Thyroid gland (tissue), 4 donors: ENCODE measurements around the gene BCO1. TPM values are rescaled to one million over a fixed set of nuclear protein-coding genes. Genes with fewer than 3 reads are reported as not detected.

Experiments used
- DNase-seq, 2 donors: peaks; one replicate each; pipeline ENCODE4 v3.0.0-alpha.2; 2019
- H3K27ac ChIP-seq, 3 donors: fragments of 200-600 bp; sonication (generic); 1 replicate in 2 of 3; 2 replicates in 1 of 3; pipeline ENCODE4 v1.5.1; 2016 to 2019; ENCODE audit warnings: mild to moderate bottlenecking in 1 of 3, moderate library complexity in 1 of 3
- H3K27me3 ChIP-seq: fragments of 200-600 bp; sonication (generic); one replicate; pipeline ENCODE4 v1.5.1; 2019
- H3K36me3 ChIP-seq, 2 donors: fragments of 200-600 bp; sonication (generic); one replicate each; pipeline ENCODE4 v1.5.1; 2016 to 2019
- H3K4me1 ChIP-seq, 2 donors: fragments of 200-600 bp; sonication (generic); one replicate each; pipeline ENCODE4 v1.5.1; 2017 to 2019
- H3K4me3 ChIP-seq, 3 donors: fragments of 200-600 bp; sonication (generic); replicated peaks in 1 of 3; 1 replicate in 2 of 3; 2 replicates in 1 of 3; pipeline ENCODE4 v1.5.1; 2016; ENCODE audit warnings: mild to moderate bottlenecking in 1 of 3
- H3K9me3 ChIP-seq: fragments of 200-600 bp; sonication (generic); one replicate; pipeline ENCODE4 v1.5.1; 2017
- CTCF ChIP-seq, 6 experiments: fragments of 200-600 bp in 3 of 6; fragments of 450-650 bp in 3 of 6; sonication (generic) in 3 of 6; IDR thresholded peaks; one replicate each; pipeline ENCODE4 v1.5.1; 2016 to 2019; ENCODE audit warnings: antibody characterized with exemption in 6 of 6, mild to moderate bottlenecking in 2 of 6, inconsistent platforms in 1 of 6, moderate library complexity in 1 of 6
- POLR2A ChIP-seq, 2 donors: fragments of 450-650 bp; IDR thresholded peaks; one replicate each; pipeline ENCODE4 v1.6.1; 2017; ENCODE audit warnings: antibody characterized with exemption in 2 of 2, mild to moderate bottlenecking in 2 of 2, moderate library complexity in 1 of 2
- whole genome bisulfite sequencing, 2 donors: methylation state at CpG; one replicate each; pipeline ENCODE4 v1.1.5; 2017; 5-methylcytosine and 5-hydroxymethylcytosine counted together
- intact Hi-C: fragments of 100-400 bp; cut with DNase I; formaldehyde crosslinking; loops from one replicate; pipeline ENCODE4 v1.15.1; 2023
- total RNA-seq, 4 donors: library from RNA; depleted of rRNA; stranded (reverse); fragments of >200 nt; gene quantifications; one replicate each; pipeline ENCODE4 v1.2.3, GENCODE V29; 2016

The BCO1 gene
- total RNA-seq, 4 donors from 2014 or later = 0.22 TPM; not detected in 3

- Histone ChIP-seq H3K27me3 (no peaks in the 10 kb centered on the region), H3K36me3 (no peaks in the 10 kb centered on the region), H3K9me3 (no peaks in the 10 kb centered on the region), H3K4me1 (peaks cover under 1 to 4% of the 10 kb centered on the region in 2 donors), H3K4me3 (no peak overlapping the region), H3K27ac (no peak overlapping the region)
- WGBS, 2 donors = 89 to 90% methylated on average over 8 of the region's 8 CpGs
- no peak for DNase-seq
- intact Hi-C loops = no loop called here
- TF ChIP-seq CTCF (IDR thresholded peaks at IDR 0.05) = no peak
- no peak for TF ChIP-seq POLR2A (IDR thresholded peaks at IDR 0.05)
Observed at GRCh38 chr16:81242977-81243618, 4.6 kb downstream of the BCO1 start.

DNA sequence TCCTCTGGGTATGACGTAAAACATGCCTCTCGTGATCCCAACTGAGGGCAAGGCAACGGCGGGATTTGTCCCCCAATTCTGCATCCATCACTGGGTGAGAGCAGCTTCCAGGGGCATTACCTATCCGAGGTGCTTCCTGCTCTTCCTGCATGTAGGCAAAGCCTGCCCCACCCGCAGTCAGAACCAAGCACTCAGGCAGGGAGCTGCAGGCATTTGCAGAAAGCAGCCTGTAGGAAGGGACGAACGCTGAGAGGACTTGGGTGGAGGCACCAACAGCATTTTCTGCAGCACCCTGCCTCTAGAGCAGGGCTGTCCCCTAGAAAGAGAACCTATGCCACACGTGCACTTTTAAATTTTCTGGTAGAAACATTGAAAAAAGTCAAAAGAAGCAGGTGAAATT lies 5.5 kb downstream of the BCO1 start:
- peaks cover 0 to under 1% of the 10 kb centered on the region in 2 donors for H3K4me1 ChIP-seq
- WGBS, 2 donors = 66 to 68% methylated on average over 9 of the region's 9 CpGs
- no peaks in the 10 kb centered on the region for H3K36me3 ChIP-seq
- H3K9me3 ChIP-seq = no peaks in the 10 kb centered on the region
- no peak overlapping the region for H3K4me3 ChIP-seq
- intact Hi-C loops = no loop called here
- no peak overlapping the region for H3K27ac ChIP-seq
- H3K27me3 ChIP-seq = no peaks in the 10 kb centered on the region
- TF ChIP-seq POLR2A (IDR thresholded peaks at IDR 0.05) = no peak
- no peak for DNase-seq

GRCh38 chr16:81251871-81252270 lies 13.4 kb downstream of the BCO1 start:
- intact Hi-C loops = no loop called here
- H3K9me3 ChIP-seq = no peaks in the 10 kb centered on the region
- no peak overlapping the region for H3K4me3 ChIP-seq
- no peak for DNase-seq
- no peak overlapping the region for H3K27ac ChIP-seq
- 62 to 72% methylated on average over 2 of the region's 2 CpGs for WGBS, 2 donors
- no peaks in the 10 kb centered on the region for H3K4me1 ChIP-seq
- H3K27me3 ChIP-seq = no peaks in the 10 kb centered on the region
- no peak for TF ChIP-seq CTCF (IDR thresholded peaks at IDR 0.05)
- no peak for TF ChIP-seq POLR2A (IDR thresholded peaks at IDR 0.05)
- no peaks in the 10 kb centered on the region for H3K36me3 ChIP-seq

DNA sequence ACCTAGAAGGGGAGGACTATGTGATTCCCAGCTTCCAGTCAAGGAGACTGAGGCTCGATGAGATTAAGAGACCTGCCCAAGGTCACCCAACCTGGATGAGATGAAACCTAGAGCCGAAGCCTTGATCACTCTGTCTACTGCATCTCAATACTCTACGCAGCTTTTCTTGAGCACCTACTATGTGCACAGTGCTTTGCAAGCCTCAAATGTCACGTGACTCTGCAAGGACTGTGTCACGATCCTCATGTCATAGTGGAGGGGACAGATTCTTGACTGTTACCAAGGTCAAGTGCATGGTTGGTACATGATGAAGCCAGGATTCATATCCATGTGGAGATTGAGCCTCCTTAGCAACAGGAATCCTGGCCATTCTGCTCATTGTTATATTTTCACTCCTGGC lies 14.7 kb downstream of the BCO1 start:
- Histone ChIP-seq H3K4me1 (no peaks in the 10 kb centered on the region), H3K27ac (no peak overlapping the region), H3K9me3 (no peaks in the 10 kb centered on the region), H3K36me3 (no peaks in the 10 kb centered on the region), H3K4me3 (no peak overlapping the region), H3K27me3 (no peaks in the 10 kb centered on the region)
- WGBS, 2 donors = 91 to 97% methylated on average over 5 of the region's 5 CpGs
- TF ChIP-seq POLR2A (IDR thresholded peaks at IDR 0.05) (no peak), CTCF (IDR thresholded peaks at IDR 0.05) (no peak)
- intact Hi-C loops = no loop called here
- no peak for DNase-seq

- intact Hi-C loops = no loop called here
Observed at GRCh38 chr16:81254922-81255526, 16.5 kb downstream of the BCO1 start.

More at GRCh38 chr16:81254922-81255526, 16.5 kb downstream of the BCO1 start:
- Histone ChIP-seq H3K27ac (no peak overlapping the region), H3K4me1 (no peaks in the 10 kb centered on the region), H3K9me3 (no peaks in the 10 kb centered on the region), H3K27me3 (no peaks in the 10 kb centered on the region), H3K4me3 (no peak overlapping the region), H3K36me3 (no peaks in the 10 kb centered on the region)
- TF ChIP-seq POLR2A (IDR thresholded peaks at IDR 0.05) = no peak
- no peak for TF ChIP-seq CTCF (IDR thresholded peaks at IDR 0.05)
- no peak for DNase-seq
- 96 to 97% methylated on average over 2 to 5 of the region's 5 CpGs for WGBS, 2 donors
